ENCODE measurements around the gene KRT13.

KRT13 gene

DNA sequence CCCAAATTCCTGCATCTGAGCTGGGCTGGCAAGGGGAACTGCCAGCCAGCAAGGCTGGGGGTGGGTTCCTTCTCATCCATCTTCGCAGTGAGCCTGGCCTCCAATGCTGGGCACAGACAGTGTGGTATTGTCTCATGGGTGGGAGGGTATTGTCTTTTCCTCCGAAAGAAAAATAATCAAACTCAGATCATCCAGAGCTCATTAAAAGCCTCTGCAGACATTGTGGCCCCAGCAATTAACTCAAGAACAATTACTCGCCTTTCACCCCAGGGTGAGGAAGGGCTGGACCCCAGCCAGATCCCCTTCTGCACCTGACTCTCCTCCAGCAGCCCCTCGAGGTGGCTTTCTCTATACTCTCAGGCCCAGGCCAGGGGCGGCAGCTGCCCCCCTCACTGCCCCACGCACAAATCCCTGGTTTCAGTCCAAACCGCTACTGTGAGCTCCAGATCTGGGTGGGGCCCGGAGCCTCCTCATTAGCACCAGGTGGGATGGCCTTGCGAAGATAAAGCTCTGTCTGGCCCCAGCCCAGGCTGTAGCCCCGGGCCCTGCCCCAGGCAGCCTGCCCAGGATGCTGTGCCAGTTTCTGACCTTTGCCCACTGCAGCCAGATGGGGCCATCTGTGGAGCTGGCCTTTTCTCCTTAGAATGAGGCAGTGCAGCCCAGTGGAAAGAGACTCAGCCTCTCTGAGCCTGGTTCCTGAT lies 15.6 kb upstream of the KRT13 start:
- H3K27me3 ChIP-seq, result peaks cover 34% of the 10 kb centered on the region
- H3K4me1 ChIP-seq (ENCODE audit: control insufficient read depth in 1 of 2, insufficient read depth in 1 of 2, low read depth in 1 of 2, low read length in 1 of 2), result peaks cover 0 to 4% of the 10 kb centered on the region in 2 experiments
- H3K4me3 ChIP-seq (ENCODE audit: low read depth in 1 of 2, low read length in 1 of 2), result no peak overlapping the region
- no peaks in the 10 kb centered on the region for H3K36me3 ChIP-seq
- TF ChIP-seq, protein P1, sequence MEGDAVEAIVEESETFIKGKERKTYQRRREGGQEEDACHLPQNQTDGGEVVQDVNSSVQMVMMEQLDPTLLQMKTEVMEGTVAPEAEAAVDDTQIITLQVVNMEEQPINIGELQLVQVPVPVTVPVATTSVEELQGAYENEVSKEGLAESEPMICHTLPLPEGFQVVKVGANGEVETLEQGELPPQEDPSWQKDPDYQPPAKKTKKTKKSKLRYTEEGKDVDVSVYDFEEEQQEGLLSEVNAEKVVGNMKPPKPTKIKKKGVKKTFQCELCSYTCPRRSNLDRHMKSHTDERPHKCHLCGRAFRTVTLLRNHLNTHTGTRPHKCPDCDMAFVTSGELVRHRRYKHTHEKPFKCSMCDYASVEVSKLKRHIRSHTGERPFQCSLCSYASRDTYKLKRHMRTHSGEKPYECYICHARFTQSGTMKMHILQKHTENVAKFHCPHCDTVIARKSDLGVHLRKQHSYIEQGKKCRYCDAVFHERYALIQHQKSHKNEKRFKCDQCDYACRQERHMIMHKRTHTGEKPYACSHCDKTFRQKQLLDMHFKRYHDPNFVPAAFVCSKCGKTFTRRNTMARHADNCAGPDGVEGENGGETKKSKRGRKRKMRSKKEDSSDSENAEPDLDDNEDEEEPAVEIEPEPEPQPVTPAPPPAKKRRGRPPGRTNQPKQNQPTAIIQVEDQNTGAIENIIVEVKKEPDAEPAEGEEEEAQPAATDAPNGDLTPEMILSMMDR (IDR thresholded peaks at IDR 0.05), result no peak
- H3K9me3 ChIP-seq, result no peaks in the 10 kb centered on the region
- no peak overlapping the region for H3K27ac ChIP-seq

DNA sequence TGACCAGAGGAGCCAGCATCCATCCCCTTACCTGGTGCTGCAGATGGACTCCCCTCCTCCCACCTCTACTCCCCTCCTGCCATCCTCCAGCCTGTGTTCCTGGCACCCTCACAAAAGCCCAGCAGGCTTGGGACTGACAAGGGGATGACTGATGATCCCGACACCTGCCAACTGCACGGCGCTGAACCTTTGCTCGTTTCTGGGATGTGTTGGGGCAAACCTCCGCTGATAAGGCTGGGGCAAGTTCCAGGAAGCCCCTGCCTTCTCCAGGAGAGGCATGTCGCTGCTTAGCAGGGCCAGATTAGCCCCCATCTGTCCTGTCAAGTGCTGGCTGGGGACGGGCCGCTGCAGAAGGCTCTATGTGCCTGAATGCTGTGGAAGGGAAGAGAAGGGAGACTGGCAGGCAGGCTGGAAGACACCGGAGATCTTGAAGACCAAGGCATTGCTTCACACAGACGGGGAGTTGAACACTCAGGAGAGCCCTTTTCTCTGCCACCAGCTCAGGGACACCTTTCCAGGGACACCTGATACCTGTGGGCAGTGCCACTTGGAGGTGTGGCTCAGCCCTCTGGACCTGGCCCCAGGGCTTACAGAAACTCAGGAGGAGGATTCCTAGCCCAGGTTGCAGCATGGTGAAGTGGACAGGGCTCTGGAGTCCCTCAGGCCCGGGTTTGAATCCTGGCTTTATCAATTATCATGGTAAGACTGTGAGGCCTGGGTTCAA lies 14.3 kb upstream of the KRT13 start:
- Histone ChIP-seq H3K9me3 (no peaks in the 10 kb centered on the region), H3K27me3 (peaks cover 21% of the 10 kb centered on the region), H3K4me1 (ENCODE audit: control insufficient read depth in 1 of 2, insufficient read depth in 1 of 2, low read depth in 1 of 2, low read length in 1 of 2) (peaks cover 0 to 4% of the 10 kb centered on the region in 2 experiments), H3K27ac (no peak overlapping the region), H3K4me3 (ENCODE audit: low read depth in 1 of 2, low read length in 1 of 2) (no peak overlapping the region), H3K36me3 (no peaks in the 10 kb centered on the region)
- TF ChIP-seq, protein P1 (IDR thresholded peaks at IDR 0.05), result no peak

DNA sequence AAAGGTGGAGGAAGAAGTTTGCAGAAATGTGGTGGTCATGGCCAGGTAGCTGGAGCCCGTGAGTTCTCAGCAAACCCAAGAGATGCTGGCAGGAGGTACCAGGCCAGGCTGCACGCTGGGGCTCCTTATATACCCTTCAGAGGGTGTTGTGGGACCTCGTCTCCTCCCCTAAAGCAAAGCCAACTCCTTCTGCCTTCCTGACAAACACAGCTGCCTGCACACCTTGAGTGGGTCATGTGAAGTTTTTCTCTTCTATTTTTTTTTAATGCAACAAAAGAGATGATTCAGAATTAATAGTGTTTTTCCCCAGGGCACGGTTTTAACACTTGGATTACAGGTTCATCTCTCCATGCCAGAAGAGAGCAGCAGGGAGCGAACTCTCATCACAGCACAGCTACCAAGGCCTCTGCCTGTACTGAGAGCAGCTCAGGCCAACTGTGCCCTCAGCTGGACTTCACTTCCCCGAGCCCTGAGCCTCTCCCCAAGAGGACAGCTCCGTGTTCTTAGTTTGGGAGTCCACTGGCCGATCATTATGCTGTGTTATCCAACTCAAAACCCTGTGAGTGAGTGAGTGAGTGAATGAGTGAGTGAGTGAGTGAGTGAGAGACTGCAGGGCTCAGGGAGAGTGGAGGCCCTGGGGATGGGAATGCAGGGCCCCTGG lies 13.5 kb upstream of the KRT13 start, which contains the start of gene KRT15:
TSS of gene KRT15 (minus strand) at position 102 of the 661 bp plus-strand sequence. CDS start at position 39, 63 bp downstream.
- peaks cover 0 to 5% of the 10 kb centered on the region in 2 experiments for H3K4me1 ChIP-seq (ENCODE audit: control insufficient read depth in 1 of 2, insufficient read depth in 1 of 2, low read depth in 1 of 2, low read length in 1 of 2)
- no peak within 1 kb of the TSS for H3K27ac ChIP-seq
- TF ChIP-seq, protein P1 (IDR thresholded peaks at IDR 0.05), result no peak
- peaks cover 13% of the 10 kb centered on the region for H3K27me3 ChIP-seq
- no peak within 1 kb of the TSS for H3K4me3 ChIP-seq (ENCODE audit: low read depth in 1 of 2, low read length in 1 of 2)
- no peaks in the 10 kb centered on the region for H3K9me3 ChIP-seq
- no peaks in the 10 kb centered on the region for H3K36me3 ChIP-seq

DNA sequence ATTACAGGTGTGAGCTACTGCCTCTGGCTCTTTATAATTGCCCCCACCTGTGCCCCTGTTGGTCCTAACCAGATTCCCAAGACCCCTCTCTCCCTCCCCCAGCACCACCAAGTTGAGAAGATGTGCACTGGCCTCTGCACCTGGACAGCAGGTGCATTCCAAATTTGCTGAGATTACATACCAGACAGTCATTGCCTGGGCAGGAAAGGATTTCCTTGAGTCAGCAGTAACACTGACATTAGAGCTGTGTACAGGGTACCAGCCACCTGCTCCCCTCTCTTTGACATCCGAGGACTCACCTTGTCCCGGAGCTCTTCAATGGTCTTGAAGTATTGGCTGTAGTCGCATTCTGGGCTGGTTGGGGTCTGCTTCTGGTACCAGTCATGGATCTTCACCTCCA lies 12.6 kb upstream of the KRT13 start:
- H3K4me1 ChIP-seq (ENCODE audit: control insufficient read depth in 1 of 2, insufficient read depth in 1 of 2, low read depth in 1 of 2, low read length in 1 of 2), result peaks cover 7 to 14% of the 10 kb centered on the region in 2 experiments
- peaks cover 5% of the 10 kb centered on the region for H3K27me3 ChIP-seq
- H3K4me3 ChIP-seq (ENCODE audit: low read depth in 1 of 2, low read length in 1 of 2), result no peak overlapping the region
- no peaks in the 10 kb centered on the region for H3K36me3 ChIP-seq
- no peaks in the 10 kb centered on the region for H3K9me3 ChIP-seq
- H3K27ac ChIP-seq, result no peak overlapping the region
- TF ChIP-seq, protein P1 (IDR thresholded peaks at IDR 0.05), result no peak

DNA sequence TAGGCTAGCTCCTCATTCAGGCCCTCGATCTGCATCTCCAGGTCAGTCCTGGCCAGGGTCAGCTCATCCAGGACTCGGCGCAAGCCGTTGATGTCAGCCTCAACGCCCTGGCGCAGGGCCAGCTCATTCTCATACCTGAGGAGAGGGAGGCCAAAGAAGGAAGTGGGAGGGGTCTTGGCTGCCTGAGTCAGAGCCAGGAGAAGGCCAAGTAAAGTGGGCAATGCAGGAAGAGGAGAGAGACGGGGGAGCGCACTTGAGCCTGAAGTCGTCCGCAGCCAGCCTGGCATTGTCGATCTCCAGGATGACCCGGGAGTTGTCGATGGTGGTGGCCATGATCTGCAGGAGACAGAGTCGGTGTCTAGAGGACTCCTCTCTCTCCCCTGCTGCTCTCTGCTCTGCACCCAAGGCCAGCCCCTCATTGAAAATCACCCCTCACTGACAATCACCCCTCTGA lies 11.4 kb upstream of the KRT13 start:
- Histone ChIP-seq H3K36me3 (no peaks in the 10 kb centered on the region), H3K27ac (no peak overlapping the region), H3K9me3 (no peaks in the 10 kb centered on the region), H3K4me1 (ENCODE audit: control insufficient read depth in 1 of 2, insufficient read depth in 1 of 2, low read depth in 1 of 2, low read length in 1 of 2) (peaks cover 17 to 26% of the 10 kb centered on the region in 2 experiments), H3K27me3 (peaks cover 5% of the 10 kb centered on the region), H3K4me3 (ENCODE audit: low read depth in 1 of 2, low read length in 1 of 2) (no peak overlapping the region)
- TF ChIP-seq, protein P1 (IDR thresholded peaks at IDR 0.05), result no peak

Measured in neutrophil (primary cell).